Fibroblast of pulmonary artery (primary cell): Measurements from ENCODE around the gene ITGB5.
"Not testable (repeated sequence)": the region's sequence is repeated elsewhere in the genome, so short reads cannot be mapped to it uniquely, and the experiment has no call there.

Experiments
- DNase-seq: peaks from one replicate; pipeline ENCODE4 v3.0.0-alpha.2; 2010; ENCODE audit warnings: low read depth
- H3K4me3 ChIP-seq: replicated peaks from 2 replicates; pipeline ENCODE4 v1.5.1; 2011; ENCODE audit warnings: low read depth, mild to moderate bottlenecking, control low read depth, low read length, moderate library complexity
- TF ChIP-seq, protein P1 (sequence below): IDR thresholded peaks from 2 replicates; pipeline ENCODE4 v1.5.1; 2011; ENCODE audit warnings: mild to moderate bottlenecking, control low read depth, low read length, inconsistent platforms; ENCODE audit errors: missing control alignments

ITGB5 gene

DNA sequence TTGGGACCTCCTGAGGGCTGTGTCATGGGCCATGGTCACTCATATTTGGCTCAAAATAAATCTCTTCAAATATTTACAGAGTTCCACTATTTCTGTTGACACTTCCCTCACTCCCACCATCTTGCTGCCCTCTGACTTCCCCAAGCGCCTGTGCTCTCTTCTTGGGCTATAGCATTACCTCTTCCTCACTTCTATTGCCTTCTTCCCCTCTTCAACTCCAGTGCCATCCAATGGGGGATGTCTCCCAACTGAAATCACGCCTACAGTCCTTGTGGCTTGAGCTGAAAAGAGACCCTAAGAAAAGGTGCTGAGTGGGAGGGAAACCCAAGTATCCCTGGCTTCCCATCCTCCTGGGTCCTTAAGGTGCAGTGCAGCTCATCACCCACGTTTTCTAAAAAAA is 135.1 kb downstream of the ITGB5 start:
- H3K4me3 ChIP-seq = no peak overlapping the region
- TF ChIP-seq, protein P1, sequence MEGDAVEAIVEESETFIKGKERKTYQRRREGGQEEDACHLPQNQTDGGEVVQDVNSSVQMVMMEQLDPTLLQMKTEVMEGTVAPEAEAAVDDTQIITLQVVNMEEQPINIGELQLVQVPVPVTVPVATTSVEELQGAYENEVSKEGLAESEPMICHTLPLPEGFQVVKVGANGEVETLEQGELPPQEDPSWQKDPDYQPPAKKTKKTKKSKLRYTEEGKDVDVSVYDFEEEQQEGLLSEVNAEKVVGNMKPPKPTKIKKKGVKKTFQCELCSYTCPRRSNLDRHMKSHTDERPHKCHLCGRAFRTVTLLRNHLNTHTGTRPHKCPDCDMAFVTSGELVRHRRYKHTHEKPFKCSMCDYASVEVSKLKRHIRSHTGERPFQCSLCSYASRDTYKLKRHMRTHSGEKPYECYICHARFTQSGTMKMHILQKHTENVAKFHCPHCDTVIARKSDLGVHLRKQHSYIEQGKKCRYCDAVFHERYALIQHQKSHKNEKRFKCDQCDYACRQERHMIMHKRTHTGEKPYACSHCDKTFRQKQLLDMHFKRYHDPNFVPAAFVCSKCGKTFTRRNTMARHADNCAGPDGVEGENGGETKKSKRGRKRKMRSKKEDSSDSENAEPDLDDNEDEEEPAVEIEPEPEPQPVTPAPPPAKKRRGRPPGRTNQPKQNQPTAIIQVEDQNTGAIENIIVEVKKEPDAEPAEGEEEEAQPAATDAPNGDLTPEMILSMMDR = no peak
- no peak for DNase-seq

DNA sequence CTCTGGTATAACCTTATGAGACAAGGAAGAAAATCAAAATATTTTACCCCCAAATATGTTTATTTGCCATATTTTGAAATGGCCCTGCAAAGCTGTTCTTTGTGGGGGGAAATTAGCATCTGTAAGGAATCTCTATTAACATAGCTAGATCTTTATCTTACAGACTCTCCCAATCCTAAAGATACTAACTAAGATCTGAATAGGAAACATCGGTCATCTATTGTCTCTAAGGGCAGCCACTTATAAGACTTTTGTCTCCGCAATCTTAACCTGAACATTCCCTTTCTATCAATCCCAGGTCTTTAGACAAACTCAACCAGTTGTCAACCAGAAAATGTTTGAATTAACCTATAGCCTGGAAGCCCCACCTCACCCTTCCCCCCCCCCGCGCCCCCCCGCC is 135.7 kb downstream of the ITGB5 start:
- DNase-seq = no peak
- H3K4me3 ChIP-seq = no peak overlapping the region
- TF ChIP-seq, protein P1 = no peak

DNA sequence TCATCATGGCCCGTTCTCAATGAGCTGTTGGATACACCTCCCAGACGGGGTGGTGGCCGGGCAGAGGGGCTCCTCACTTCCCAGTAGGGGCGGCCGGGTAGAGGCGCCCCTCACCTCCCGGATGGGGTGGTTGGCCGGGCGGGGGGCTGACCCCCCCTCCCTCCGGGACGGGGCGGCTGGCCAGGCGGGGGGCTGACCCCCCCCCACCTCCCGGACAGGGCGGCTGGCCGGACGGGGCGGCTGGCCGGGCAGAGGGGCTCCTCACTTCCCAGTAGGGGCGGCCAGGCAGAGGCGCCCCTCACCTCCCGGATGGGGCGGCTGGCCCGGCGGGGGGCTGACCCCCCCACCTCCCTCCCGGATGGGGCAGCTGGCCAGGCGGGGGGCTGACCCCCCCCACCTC is 137.3 kb downstream of the ITGB5 start:
- not testable (repeated sequence) for DNase-seq, H3K4me3 ChIP-seq

DNA sequence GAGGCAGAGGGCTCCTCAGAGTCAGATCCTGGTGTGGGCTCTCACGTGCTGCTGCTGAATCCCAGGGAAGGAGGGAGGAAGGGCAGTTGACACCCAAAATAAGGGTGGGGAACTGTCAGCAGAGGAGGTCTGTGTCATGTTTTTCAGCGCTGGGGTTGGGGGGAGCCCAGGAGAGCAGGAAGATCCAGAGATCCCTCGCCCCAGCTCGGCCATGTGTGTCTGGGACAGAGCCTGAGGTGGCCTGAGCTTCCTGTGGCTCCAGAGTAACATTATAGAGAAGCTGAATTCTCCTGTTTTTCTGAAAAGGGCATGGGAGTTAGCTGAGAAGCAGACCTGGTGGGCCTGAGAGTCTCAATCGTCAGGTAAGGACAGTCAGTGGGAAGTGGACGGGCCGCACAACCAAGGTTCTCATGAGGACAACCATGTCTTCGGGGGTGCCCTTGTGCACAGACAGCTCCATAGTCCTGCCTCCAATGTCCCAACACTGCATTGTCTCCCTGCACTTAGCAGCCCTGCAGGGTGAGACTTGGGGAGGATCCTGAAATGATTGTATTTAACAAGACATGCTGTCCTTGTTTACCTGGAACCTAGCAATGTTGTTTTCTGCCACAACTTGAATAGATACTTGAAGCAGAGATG is 138.5 kb downstream of the ITGB5 start:
- DNase-seq = no peak
- TF ChIP-seq, protein P1 = no peak
- no peak overlapping the region for H3K4me3 ChIP-seq

DNA sequence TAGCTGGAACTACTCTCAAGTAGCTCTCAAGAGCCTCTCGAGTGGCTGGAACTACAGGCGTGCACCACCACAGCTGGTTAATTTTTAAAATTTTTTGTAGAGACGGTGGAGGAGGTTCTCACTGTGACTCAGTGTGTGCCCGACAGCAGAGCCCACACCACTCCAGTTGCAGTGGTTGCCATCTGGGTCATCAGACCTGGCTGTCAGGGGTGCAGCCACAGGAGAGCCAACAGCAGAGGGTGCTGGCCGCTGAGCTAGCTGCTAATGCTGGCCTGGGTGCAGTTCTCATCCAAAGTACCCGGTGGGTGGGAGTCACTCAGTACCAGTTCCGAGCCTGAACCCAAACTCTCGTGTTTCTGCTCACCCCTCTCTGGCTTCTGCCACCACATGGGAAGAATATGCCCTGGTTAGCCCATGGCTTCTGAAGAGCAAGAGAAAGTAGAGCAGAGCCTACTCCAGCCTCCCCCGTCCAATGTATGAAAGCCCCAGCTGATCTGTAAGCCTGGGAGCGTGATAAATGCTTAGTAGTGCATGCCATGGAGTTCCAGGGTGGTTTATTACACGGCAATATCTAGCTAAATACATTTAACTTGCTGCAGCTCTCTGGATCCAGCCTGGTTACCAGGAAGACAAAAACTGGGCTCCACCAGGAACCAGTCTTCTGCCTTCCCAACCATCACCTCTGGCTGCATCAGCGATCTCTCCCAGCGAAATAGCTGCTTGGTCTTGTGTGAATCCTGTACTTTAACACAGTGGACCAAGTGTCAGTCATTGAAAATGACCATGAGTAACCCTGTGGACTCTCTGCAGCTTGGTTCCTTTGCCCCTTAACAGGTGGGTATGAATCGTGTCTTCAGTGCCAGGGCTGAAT is 139.8 kb downstream of the ITGB5 start:
- no peak overlapping the region for H3K4me3 ChIP-seq
- no peak for DNase-seq

DNA sequence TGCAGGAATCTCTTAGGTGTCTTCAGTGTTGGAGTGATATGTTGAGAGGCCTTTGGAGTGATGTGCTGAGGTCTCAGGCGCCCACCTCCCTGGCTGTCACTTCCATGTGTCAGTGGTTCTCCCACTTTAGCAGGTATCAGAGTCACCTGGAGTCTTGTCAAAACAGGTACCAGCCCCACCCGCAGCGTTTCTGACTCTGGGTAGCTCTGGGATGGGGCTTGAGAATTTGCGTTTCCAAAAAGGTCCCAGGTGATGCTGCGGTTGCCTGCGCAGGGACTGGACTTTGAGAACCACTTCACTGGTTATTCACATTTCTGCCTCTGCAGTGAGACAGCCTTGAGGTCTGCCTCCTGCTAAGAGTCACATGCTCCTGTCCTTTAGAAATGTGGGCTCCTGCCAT is 141.4 kb downstream of the ITGB5 start:
- TF ChIP-seq, protein P1 = no peak
- DNase-seq = no peak
- H3K4me3 ChIP-seq = no peak overlapping the region

More for the DNA sequence above, 139.8 kb downstream of the ITGB5 start:
- TF ChIP-seq, protein P1 = no peak

DNA sequence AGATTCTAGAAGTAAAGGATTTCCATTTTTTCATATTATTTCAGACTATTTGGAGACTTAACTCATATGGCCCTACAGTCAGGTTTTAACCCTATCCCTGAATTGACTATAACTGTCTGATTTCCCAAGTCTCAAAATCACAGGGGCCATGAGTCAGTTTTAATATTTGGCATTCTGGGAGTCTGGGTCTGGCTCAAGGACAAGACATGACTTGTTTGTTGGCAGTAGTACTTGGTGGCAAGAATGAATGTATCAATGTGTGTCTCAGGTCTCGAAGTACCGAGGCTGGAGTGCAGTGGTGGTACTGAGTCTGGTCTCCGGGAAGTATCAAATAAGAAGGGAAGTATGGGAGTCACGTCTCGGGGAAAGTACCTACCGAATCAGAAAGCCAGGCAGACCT is 146.1 kb downstream of the ITGB5 start:
- TF ChIP-seq, protein P1 = no peak
- DNase-seq = peak; percentile 32
- no peak overlapping the region for H3K4me3 ChIP-seq
